Measurements from ENCODE around the gene SNX30.

GRCh38 chr9:112900901-112901300 lies 150.3 kb downstream of the SNX30 start:
- no peak for TF ChIP-seq CTCF (IDR thresholded peaks at IDR 0.05)
- TF ChIP-seq POLR2A (IDR thresholded peaks at IDR 0.05) = no peak

All from Peyer's patch (tissue), 4 donors.